GM12875 (cell line): ENCODE results near the gene TEX12.

Source experiments
- H3K4me3 ChIP-seq: one replicate; pipeline ENCODE4 v1.5.1; 2011; ENCODE audit warnings: low read depth, low read length, control low read depth
- TF ChIP-seq, protein P1 (sequence below): IDR thresholded peaks from 2 replicates; pipeline ENCODE4 v1.5.1; 2011; ENCODE audit warnings: low read depth, mild to moderate bottlenecking, control low read depth, inconsistent platforms, low read length, moderate library complexity, borderline replicate concordance; ENCODE audit not compliant: insufficient read depth

The TEX12 gene

DNA sequence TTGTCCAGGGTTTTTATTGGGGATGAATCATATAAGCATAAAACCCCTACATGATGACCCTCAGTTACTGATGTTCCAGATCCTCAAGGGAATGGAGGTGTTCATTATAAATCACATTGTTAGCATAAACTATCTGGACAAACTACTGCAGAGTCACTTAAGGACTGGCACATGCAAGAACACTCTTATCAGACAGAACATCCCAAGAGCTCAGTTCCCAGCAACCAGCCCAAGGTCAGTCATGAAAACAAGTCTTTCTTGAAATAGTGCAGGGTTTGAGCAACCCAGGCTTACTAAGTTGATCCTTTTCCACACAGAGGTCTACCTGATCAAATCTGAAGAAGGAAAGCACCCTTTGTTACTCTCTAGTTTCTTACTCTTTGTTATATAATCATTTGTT lies 45.5 kb downstream of the TEX12 start:
- TF ChIP-seq, protein P1, sequence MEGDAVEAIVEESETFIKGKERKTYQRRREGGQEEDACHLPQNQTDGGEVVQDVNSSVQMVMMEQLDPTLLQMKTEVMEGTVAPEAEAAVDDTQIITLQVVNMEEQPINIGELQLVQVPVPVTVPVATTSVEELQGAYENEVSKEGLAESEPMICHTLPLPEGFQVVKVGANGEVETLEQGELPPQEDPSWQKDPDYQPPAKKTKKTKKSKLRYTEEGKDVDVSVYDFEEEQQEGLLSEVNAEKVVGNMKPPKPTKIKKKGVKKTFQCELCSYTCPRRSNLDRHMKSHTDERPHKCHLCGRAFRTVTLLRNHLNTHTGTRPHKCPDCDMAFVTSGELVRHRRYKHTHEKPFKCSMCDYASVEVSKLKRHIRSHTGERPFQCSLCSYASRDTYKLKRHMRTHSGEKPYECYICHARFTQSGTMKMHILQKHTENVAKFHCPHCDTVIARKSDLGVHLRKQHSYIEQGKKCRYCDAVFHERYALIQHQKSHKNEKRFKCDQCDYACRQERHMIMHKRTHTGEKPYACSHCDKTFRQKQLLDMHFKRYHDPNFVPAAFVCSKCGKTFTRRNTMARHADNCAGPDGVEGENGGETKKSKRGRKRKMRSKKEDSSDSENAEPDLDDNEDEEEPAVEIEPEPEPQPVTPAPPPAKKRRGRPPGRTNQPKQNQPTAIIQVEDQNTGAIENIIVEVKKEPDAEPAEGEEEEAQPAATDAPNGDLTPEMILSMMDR = no peak
- H3K4me3 ChIP-seq = no peak overlapping the region

DNA sequence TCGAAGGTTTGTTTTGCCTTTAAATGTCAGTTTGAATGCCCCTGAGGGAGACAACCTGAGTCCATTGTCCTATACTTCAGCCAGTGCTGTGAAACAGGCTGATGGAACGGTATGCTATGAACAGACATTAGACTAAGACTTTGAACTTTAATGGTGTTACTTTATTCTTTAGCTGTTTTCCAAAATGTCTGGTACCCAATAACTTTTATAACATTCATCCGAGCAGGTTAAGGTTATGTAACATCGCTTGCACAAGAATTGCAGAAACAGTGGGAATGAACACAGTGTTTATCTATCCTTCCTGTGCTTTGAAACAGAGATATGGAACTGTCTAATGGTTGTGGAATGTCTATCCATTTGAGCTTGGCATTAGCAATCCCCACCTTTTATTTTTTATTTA lies 46.6 kb downstream of the TEX12 start:
- TF ChIP-seq, protein P1 = no peak
- no peak overlapping the region for H3K4me3 ChIP-seq

DNA sequence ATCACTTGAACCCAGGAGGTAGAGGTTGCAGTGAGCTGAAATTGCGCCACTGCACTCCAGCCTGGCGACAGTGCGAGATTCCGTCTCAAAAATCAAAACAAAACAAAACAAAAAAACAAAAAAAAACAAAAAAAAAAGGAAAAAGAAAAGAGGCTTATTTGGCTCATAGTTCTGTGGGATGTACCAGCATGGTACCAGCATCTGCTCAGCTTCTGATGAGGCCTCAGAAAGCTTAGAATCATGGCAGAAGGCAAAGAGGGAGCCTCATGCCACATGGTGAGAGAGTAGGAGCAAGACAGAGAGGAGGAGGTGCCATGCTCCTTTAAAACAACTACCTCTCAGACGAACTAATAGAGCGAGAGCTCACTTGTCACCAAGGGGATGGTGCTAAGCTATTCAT lies 48.4 kb downstream of the TEX12 start:
- TF ChIP-seq, protein P1 = no peak
- H3K4me3 ChIP-seq = no peak overlapping the region

DNA sequence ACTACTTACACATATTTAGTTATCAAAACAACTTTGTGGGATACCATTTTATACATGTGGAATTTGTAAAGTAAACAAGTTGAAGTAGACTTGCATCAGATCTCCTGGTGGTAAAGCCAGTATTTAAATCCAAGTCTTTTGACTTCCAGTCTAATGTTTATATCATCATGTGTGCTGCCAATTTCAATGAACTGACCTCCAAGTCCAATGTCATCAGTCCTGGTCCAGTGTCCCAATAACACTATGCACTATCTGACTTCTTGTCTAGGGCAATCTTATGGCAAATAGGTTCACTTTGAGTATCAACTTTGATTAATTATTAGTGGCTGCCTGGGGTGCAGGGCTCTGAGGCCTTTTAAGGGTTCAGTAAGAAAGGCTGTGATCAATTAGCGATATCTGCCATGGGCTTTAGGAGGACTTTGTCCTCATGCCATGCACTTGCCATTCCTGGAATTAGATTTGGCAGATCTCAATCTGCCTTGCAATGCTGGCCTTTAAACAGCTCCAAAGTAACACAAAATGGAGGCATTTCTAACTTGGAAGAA lies 49.5 kb downstream of the TEX12 start:
- TF ChIP-seq, protein P1 = no peak
- no peak overlapping the region for H3K4me3 ChIP-seq

DNA sequence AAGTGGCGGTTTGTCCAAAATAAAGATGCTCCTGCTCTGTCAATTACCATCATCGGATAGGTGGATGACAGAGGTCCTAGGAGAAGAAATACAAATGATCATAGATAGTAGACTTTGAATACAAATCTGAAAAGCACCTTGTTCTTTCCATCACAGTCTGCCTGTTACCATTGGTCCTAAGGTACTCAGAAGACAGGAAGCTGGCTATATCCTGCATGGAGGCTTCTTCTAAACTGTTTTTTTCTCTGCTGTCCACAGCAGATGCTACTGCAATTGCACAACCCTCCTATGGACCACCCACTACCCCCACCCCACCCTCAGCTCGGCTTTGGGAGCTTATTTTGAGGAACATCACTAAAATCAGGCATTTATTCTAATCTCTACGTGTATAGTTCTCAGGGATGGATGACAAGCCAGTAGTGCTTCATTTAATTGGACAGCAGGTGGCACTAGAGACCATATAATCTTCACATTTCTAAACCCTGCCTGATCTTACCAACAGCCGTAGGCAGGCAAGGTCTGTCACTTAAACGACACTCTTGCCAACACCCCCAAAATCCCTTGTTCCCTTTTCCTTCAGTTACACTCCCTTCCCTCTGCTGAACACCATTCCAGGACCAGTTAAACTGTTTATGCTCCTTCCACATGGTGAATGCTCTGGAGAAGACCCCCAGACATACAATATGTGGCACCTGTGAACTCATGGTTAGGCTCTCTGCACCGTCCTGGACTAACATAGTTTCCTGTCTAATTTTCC lies 52.5 kb downstream of the TEX12 start:
- H3K4me3 ChIP-seq = no peak overlapping the region
- TF ChIP-seq, protein P1 = peak; percentile 50; the same call in 1 of the 2 replicates

DNA sequence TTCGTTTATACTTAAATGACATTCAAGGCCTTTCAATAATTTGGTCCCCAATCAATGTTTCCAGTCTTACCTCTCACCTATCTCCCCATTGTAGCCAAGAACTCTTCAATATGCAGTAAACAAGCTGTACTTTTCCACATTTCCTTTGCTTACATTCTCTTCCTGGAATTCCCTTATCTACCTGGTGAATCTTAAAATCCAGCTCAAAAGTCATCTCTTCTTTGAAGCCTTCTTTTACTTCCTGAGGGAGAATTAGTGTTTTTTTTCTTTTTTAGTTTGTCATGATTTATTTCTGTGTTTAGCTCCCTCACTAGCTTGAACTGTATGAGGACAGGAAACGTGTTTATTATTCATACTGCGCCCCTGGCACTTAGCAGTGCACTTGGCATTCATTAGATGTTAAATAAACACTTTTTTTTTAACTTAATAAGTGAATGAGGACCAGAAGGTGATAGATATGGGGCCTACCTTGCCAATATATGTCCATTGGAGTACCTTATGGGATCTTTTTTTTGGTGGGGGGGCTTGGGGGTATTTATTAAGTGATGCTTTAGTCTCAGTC lies 54.2 kb downstream of the TEX12 start:
- TF ChIP-seq, protein P1 = no peak
- H3K4me3 ChIP-seq = no peak overlapping the region
